SHP77 treated with DMSO at 0.1 percent for 48 hours (cell line): Measurements from ENCODE around the gene PITX1.
A peak's percentile ranks its signal among the peaks of the same experiment; 100 is the strongest.
"Not testable (repeated sequence)": the region's sequence is repeated elsewhere in the genome, so short reads cannot be mapped to it uniquely, and the experiment has no call there.

Experiments used
- DNase-seq: peaks from one replicate; lab custom pipeline; 2025; lab: John Stamatoyannopoulos, UW

The PITX1 gene

GRCh38 chr5:135033901-135034235 is at the start of gene PITX1:
Gene PITX1, minus strand, starts transcription at chr5:135034228. Its CDS starts 347 bp downstream, at chr5:135033881.
- no peak for DNase-seq

DNA sequence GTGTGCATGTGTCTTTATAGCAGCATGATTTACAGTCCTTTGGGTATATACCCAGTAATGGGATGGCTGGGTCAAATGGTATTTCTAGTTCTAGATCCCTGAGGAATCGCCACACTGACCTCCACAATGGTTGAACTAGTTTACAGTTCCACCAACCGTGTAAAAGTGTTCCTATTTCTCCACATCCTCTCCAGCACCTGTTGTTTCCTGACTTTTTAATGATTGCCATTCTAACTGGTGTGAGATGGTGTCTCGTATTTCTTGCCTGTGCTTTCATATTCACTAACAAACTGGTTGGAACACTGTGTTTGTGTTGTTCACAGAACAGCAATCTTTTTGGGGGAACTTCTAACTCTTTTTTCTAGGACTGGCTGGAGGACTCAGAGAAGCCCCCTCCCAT is 49.3 kb upstream of the PITX1 start:
- DNase-seq = not testable (repeated sequence)

- no peak for DNase-seq
Measured at GRCh38 chr5:135081240-135081639, 47.2 kb upstream of the PITX1 start.

DNA sequence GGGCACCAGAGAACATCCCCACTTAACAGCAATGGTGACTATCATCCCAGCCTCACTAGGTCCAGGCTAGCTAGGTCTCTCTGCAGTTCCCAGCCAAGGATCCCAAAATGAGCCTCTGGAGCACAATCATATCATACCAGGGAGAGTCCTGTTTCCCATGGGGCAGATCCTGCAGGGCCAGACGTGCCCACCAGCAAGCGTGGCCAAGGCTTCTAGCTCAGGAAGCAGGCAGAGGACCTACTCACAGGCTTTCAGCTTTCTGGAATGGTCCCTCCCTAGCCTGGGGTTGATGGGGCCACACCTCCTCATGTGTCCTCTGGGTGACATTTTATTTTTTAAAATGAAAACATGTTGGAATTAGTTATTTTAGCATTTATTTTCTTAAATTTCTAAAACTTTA is 45.7 kb upstream of the PITX1 start:
- DNase-seq = no peak

- no peak for DNase-seq
Measured at GRCh38 chr5:135079099-135079681, 45.2 kb upstream of the PITX1 start.

DNA sequence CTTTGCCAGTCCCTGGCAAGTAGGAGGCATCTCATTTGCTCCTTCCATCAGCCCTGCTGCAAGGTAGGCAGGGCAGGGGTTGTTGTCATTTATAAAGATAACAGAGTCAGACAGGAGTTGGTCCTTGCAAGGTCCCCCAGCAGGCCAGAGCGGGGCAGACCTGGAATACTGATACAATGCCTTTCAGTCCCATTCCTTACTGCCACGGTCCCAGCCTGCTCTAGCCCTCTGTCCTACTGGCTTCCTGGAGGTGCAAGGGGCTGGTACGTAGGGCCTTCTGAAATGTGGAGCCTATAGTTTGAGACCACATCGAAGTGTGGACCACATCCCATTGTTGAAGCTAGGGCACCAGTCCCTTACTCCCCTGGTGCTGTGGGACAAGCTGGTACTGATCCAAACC is 42.8 kb upstream of the PITX1 start:
- no peak for DNase-seq

DNA sequence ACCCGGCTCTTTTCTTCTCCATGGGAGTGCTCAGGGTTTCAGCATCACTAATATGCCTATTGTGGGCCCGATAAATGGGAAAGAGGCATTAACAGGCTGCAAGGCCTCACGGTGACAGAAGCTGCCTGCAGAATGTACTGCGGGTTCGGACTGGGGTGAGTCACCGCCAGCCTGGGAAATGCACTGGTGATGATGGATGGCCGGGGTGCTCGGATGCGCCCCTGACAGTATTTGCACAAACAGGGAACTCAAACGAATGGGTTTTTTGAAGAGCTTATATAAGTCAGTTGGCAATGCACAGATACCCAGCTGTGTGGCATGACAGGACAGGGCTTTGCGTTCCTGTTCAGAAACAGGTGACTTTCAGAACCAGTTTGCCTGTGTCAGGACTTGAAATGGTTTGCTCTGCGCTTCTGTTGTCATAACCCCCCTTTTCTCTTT is 42.0 kb upstream of the PITX1 start:
- peak; percentile 13 for DNase-seq

DNA sequence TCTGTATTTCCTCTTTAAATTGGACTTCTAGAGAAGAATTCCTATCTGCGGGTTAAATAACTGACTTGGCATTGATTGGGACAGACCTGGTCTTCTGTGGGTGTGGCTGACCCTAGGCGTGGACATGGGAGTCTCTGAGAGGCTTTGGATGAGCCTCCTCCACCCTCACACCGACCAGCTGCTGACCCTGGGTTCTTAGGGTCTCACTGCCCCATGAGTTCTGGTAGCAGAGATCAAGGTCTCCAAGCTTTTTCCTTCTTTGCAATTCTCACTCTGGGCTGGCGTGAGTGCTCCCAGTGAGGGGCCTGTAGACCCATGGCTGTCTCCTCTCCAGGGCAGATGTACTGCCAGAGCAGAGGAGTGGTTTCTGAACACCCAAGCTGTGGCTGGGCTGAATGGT is 41.6 kb upstream of the PITX1 start:
- DNase-seq = no peak

DNA sequence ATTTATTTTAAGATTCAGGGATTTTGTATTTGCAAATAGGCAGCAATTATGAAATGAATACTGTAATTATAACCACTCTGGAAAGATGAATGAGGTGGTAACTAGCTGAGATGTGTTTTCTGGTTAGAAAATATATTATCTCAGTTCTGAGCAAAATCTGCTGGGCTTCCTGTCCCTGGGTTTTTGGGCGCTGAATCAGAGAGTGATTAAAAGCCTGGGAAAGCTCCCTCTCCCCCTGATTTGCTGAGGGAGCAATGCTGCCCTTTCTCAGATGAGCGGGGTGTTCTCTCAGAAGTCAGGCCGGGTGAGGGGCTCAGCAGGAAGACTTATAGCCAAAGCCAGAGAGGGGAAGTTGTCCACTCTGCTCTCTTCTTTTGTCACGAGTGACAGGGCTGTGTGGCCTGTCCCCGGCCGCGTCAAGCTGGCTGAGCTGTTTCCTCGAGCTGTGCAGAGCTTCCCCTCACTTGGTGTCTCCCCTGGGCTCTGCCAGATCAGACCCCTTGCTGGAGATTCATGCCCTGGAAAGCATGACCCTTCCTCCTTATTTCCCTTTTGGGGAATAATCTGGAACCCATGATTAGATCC is 39.8 kb upstream of the PITX1 start:
- DNase-seq = no peak

GRCh38 chr5:135072387-135073281 is 38.6 kb upstream of the PITX1 start:
- DNase-seq = no peak

- DNase-seq = no peak
Measured at GRCh38 chr5:135071311-135071710, 37.3 kb upstream of the PITX1 start.

DNA sequence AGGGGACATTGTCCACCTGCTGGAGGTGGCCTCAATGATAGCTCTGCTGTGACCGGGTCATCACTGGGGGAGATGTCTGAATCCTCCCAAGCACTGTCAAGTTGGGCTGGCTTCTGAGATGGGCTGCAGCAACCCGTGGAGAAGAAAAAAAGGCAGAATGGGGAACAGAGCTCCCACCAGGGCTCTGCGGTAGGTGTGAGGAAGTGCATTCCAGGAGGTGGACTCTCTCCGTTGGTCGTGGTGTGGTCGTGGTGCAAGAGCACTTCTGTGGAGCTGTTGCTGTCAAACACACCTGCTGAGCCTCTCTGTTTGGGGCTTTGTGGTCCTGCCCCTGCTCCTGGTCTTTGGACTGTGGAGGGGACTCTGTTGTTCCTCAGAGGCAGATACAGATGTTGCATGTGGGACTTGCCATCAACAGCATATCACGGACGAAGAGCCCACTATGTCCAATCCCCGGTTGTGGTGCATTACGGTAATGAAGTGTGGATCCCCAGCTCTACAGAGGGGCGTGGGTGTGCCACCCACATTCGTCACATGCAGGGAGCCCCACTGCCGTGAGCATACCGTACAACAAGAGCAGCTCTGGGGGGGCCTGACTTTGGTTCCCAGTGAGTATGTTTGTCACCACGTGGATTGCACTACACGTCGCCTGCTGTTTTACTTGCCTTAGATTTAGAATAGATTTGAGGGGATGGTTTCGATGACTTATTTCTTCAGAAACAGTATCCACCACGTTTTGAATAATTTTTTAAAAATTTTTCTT is 36.0 kb upstream of the PITX1 start:
- no peak for DNase-seq

DNA sequence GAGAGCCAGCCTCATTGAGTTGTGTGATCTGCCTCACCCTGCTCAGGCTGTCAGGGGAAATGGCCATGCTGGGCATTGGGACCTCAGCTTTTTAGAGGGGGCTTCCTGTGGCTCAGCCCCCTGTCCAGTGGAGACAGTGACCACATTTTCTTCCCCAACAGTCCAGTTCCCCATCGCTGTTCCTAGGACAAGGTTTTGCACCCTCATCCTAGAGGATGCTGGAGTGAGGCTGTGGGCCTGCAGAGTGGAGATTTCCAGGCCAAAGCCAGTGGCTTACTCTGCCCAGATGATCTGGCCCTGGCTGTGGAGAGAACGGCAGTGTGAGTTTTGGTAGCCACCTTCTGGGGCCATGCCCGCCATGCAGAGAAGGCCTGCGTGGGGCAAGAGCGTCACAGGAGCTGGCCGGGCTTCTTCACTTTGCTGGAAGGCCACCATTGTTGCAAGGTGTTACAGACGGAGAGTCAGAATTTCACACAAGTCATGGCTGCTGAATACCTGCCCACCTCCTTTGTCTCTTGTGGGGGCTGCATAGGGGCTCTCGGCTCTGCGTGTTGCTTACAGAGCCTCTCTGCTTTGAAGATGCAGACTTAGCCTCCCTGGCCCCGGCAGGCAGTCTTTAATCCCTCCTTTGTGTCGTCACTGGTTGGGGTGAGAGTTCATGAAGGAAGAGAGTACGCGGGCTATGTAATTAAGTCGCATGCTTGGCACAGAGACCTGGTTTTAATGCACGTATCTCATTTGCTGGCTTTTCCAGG is 35.2 kb upstream of the PITX1 start:
- no peak for DNase-seq

GRCh38 chr5:135067587-135067986 is 33.6 kb upstream of the PITX1 start:
- DNase-seq = no peak

DNA sequence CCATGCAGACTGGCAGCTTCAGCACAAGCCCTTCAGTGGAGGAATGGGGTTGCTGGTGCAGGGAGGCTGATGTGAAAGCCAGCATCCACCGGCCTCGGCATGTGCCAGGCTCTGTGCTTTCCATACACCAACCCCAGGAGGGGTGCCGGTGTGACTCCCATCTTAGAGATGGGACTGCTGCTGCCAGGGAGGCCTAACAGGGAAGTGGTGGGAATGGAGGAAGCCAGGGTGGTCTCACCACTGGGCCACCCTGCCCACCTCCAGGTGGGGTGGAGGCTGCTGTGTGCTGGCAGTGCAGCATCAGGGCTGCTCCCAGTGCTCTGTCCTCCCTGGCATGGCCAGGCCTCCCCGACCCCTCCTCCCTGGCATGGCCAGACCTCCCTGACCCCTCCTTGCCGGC is 32.8 kb upstream of the PITX1 start:
- DNase-seq = no peak

DNA sequence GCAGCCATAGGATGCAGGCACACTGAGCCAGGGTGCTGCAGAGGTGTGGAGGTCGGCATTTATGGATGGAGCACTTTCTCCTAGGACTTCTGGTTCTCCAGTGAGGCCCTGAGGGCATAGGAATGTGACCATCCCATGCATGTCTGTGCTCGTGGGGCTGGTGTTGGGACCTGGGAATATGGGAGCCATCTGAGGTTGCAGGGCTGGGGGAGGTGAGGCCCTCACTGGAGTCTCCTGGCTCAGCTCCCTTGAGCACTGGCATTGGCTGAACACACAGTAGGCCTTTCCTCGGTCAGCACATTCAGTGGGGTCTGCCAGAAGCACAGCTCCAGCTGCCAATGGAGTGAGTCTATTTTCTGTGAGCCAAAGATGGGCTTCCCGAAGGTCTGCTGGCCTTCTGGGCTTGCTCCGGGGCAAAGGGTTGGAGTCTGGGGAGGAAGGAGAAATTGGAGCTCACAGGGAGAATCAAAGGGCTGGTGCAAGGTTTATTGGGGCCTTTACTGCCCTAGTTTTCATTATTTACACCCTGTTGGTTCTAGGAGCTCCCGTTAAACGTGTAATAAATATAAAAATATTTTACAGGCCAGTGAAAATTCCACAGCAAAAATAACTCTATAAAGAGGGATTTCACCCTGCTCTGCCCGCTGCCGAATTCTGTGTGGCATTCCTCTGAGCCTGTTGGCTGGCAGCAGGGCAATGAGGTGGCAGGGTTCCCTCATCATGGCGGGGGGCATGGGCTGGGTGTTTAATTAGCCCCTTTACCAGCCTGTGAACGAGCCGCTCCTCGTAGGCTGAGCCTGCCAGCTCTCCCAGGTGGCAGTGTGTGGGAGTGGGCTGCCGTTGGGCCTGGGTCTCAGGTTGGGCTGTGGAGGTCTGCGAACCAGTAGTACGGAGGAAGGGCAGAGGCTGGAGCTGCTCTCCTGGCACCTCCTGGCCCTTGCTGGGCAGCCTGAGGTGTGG is 31.6 kb upstream of the PITX1 start:
- DNase-seq = no peak

DNA sequence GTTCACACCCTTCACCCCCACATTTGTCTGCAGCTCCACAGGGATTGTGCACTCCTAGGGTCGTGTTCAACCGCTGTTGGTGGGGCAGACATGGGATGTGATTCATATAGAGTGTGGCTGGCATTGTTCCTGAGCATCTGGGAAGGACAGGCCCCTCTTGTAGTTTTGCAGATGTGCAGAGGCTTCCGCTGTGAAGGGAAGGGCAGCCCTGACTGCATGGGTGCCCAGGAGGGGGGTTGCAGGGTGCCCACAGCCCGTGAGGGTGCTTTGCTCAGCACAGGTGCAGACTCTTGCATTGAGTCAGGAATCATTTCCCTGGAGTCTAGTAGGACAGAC is 30.2 kb upstream of the PITX1 start:
- no peak for DNase-seq

DNA sequence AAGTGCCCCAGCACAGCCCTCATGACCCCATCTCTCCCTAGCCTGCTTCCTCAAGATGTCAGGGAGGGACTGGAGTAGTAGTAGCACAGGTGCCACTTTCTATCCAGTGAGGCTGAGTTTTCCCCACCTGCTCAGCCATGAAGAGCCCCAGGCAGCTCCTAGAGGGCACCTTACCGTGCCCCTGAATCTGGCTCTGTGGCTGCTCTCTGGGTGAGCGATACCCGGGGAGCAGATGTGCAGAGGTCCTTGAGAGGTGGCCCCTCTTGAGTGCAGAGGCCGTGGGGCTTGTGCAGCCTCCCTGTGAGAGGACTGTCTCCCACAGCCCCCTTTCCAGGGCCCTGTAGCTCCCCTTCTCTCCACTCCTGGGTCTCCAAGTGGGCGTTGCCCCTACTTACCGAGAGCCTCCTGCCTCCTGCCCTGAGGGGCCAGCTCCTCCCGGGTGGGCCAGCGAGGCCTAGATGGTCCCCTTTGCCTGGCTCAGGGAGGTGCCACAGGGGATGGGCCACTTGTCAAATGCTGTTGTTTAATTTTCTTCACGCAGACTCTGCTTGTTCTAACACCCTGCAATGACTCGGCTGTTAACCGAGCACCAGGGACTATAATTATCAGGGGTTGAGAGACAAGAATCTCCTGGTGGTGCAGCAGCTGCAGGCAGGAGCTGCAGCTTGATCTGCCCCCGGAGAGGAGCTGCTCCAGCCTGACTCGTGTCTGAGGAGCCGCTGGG is 29.6 kb upstream of the PITX1 start:
- no peak for DNase-seq

DNA sequence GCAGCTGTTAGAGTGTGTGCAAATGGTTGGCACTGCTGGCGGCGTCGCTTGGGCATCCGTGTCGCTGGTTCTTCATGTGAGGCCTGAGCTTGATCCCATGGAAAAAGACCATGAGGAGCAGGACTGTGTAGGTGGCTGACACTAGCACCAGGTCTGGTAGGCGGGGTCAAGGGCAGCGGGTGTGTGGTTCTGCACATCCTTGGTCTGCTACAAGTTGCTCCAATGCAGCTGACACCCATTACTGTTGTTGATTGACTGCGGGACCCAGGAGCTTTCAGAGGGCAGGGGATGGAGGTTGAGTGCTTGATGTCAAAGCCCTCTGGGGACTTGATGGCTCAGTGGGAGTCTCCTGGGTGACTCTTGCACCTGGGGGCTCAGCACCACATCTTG is 29.0 kb upstream of the PITX1 start:
- no peak for DNase-seq
